ENCODE results near the gene XG.

DNA sequence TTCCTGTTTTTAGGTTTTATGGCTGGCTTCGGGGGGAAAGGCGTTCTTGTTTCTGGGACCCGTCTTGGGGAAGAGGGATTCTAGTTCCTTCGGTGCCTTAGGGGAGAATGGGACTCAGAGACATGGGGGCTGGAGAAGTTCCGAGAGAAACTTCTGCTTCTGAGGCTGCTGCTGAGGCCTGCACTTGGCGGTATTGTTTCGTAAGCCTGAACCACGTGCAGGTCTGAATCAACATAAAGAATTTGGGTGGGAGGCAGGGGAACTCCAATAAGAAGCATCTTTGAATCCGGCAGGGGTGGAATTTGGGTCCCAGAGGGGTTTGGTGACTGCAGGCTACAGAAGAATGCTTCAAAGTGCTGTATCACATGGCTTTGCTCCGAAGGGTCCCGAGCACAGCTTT, 15.1 kb downstream of the XG start:
- TF ChIP-seq, protein P1, sequence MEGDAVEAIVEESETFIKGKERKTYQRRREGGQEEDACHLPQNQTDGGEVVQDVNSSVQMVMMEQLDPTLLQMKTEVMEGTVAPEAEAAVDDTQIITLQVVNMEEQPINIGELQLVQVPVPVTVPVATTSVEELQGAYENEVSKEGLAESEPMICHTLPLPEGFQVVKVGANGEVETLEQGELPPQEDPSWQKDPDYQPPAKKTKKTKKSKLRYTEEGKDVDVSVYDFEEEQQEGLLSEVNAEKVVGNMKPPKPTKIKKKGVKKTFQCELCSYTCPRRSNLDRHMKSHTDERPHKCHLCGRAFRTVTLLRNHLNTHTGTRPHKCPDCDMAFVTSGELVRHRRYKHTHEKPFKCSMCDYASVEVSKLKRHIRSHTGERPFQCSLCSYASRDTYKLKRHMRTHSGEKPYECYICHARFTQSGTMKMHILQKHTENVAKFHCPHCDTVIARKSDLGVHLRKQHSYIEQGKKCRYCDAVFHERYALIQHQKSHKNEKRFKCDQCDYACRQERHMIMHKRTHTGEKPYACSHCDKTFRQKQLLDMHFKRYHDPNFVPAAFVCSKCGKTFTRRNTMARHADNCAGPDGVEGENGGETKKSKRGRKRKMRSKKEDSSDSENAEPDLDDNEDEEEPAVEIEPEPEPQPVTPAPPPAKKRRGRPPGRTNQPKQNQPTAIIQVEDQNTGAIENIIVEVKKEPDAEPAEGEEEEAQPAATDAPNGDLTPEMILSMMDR (IDR thresholded peaks at IDR 0.05) = no peak
- no peak for TF ChIP-seq EP300 (IDR thresholded peaks at IDR 0.05)
